ENCODE measurements around the gene SERTAD4. TPM values are rescaled to one million over a fixed set of nuclear protein-coding genes. Genes with fewer than 3 reads are reported as not detected.
A peak's percentile ranks its signal among the peaks of the same experiment; 100 is the strongest.
"Not testable (repeated sequence)": the region's sequence is repeated elsewhere in the genome, so short reads cannot be mapped to it uniquely, and the experiment has no call there.

The SERTAD4 gene
- not detected in 2 replicates for total RNA-seq

GRCh38 chr1:210232511-210233215 is at the start of gene SERTAD4:
Gene SERTAD4, plus strand, starts transcription at chr1:210232796. Its CDS starts 5,165 bp downstream, at chr1:210237961.
- Mint-ChIP-seq H3K9me3 (no peaks in the 10 kb centered on the region), H3K27ac (no peak within 1 kb of the TSS), H3K27me3 (ENCODE audit: low read depth) (peaks cover 57% of the 10 kb centered on the region), H3K4me3 (ENCODE audit: low read depth) (peak within 1 kb of the TSS; percentile 44), H3K4me1 (ENCODE audit: low read depth) (peaks cover 8% of the 10 kb centered on the region), H3K36me3 (ENCODE audit: low read depth) (no peaks in the 10 kb centered on the region)
- no peak for DNase-seq (ENCODE audit: low spot score)
- intact Hi-C loops (cut with micrococcal nuclease): no loop called here

GRCh38 chr1:210185063-210185462 is 47.5 kb upstream of the SERTAD4 start:
- H3K4me3 Mint-ChIP-seq (ENCODE audit: low read depth): no peak overlapping the region
- H3K9me3 Mint-ChIP-seq: no peaks in the 10 kb centered on the region
- no peaks in the 10 kb centered on the region for H3K4me1 Mint-ChIP-seq (ENCODE audit: low read depth)
- H3K27me3 Mint-ChIP-seq (ENCODE audit: low read depth): peaks cover 3% of the 10 kb centered on the region
- intact Hi-C loops (cut with micrococcal nuclease): no loop called here
- no peaks in the 10 kb centered on the region for H3K36me3 Mint-ChIP-seq (ENCODE audit: low read depth)
- DNase-seq (ENCODE audit: low spot score): no peak
- no peak overlapping the region for H3K27ac Mint-ChIP-seq

GRCh38 chr1:210187849-210188606 is 44.6 kb upstream of the SERTAD4 start:
- H3K4me1 Mint-ChIP-seq (ENCODE audit: low read depth); DNase-seq (ENCODE audit: low spot score); H3K27me3 Mint-ChIP-seq (ENCODE audit: low read depth); intact Hi-C loops (cut with micrococcal nuclease); H3K36me3 Mint-ChIP-seq (ENCODE audit: low read depth); H3K27ac Mint-ChIP-seq; H3K4me3 Mint-ChIP-seq (ENCODE audit: low read depth); H3K9me3 Mint-ChIP-seq: not testable (repeated sequence)

- H3K4me3 Mint-ChIP-seq (ENCODE audit: low read depth): no peak overlapping the region
- H3K27me3 Mint-ChIP-seq (ENCODE audit: low read depth): no peaks in the 10 kb centered on the region
- no peaks in the 10 kb centered on the region for H3K4me1 Mint-ChIP-seq (ENCODE audit: low read depth)
- no peaks in the 10 kb centered on the region for H3K9me3 Mint-ChIP-seq
- intact Hi-C loops (cut with micrococcal nuclease): no loop called here
- H3K36me3 Mint-ChIP-seq (ENCODE audit: low read depth): no peaks in the 10 kb centered on the region
- no peak overlapping the region for H3K27ac Mint-ChIP-seq
- DNase-seq (ENCODE audit: low spot score): no peak
These were observed 43.2 kb upstream of the SERTAD4 start for GRCh38 chr1:210189426-210189825.

GRCh38 chr1:210195635-210196160 is 36.9 kb upstream of the SERTAD4 start:
- Mint-ChIP-seq H3K36me3 (ENCODE audit: low read depth) (no peaks in the 10 kb centered on the region), H3K27me3 (ENCODE audit: low read depth) (no peaks in the 10 kb centered on the region), H3K4me1 (ENCODE audit: low read depth) (no peaks in the 10 kb centered on the region), H3K27ac (no peak overlapping the region), H3K4me3 (ENCODE audit: low read depth) (no peak overlapping the region), H3K9me3 (no peaks in the 10 kb centered on the region)
- intact Hi-C loops (cut with micrococcal nuclease): no loop called here
- no peak for DNase-seq (ENCODE audit: low spot score)

- H3K27ac Mint-ChIP-seq; H3K4me3 Mint-ChIP-seq (ENCODE audit: low read depth); H3K4me1 Mint-ChIP-seq (ENCODE audit: low read depth); H3K36me3 Mint-ChIP-seq (ENCODE audit: low read depth); DNase-seq (ENCODE audit: low spot score); intact Hi-C loops (cut with micrococcal nuclease); H3K27me3 Mint-ChIP-seq (ENCODE audit: low read depth); H3K9me3 Mint-ChIP-seq: not testable (repeated sequence)
These were observed 36.3 kb upstream of the SERTAD4 start for GRCh38 chr1:210196266-210196665.

GRCh38 chr1:210198840-210199239 is 33.8 kb upstream of the SERTAD4 start:
- H3K9me3 Mint-ChIP-seq: no peaks in the 10 kb centered on the region
- H3K4me3 Mint-ChIP-seq (ENCODE audit: low read depth): no peak overlapping the region
- no peaks in the 10 kb centered on the region for H3K27me3 Mint-ChIP-seq (ENCODE audit: low read depth)
- no peak for DNase-seq (ENCODE audit: low spot score)
- H3K27ac Mint-ChIP-seq: no peak overlapping the region
- intact Hi-C loops (cut with micrococcal nuclease): no loop called here
- no peaks in the 10 kb centered on the region for H3K4me1 Mint-ChIP-seq (ENCODE audit: low read depth)
- no peaks in the 10 kb centered on the region for H3K36me3 Mint-ChIP-seq (ENCODE audit: low read depth)

GRCh38 chr1:210200124-210200736 is 32.4 kb upstream of the SERTAD4 start:
- Mint-ChIP-seq H3K4me1 (ENCODE audit: low read depth) (no peaks in the 10 kb centered on the region), H3K9me3 (no peaks in the 10 kb centered on the region), H3K4me3 (ENCODE audit: low read depth) (no peak overlapping the region), H3K27me3 (ENCODE audit: low read depth) (no peaks in the 10 kb centered on the region), H3K36me3 (ENCODE audit: low read depth) (no peaks in the 10 kb centered on the region), H3K27ac (no peak overlapping the region)
- intact Hi-C loops (cut with micrococcal nuclease): no loop called here
- no peak for DNase-seq (ENCODE audit: low spot score)

- H3K27ac Mint-ChIP-seq: no peak overlapping the region
- no peaks in the 10 kb centered on the region for H3K4me1 Mint-ChIP-seq (ENCODE audit: low read depth)
- DNase-seq (ENCODE audit: low spot score): no peak
- H3K9me3 Mint-ChIP-seq: no peaks in the 10 kb centered on the region
- no peaks in the 10 kb centered on the region for H3K27me3 Mint-ChIP-seq (ENCODE audit: low read depth)
- H3K36me3 Mint-ChIP-seq (ENCODE audit: low read depth): no peaks in the 10 kb centered on the region
- H3K4me3 Mint-ChIP-seq (ENCODE audit: low read depth): no peak overlapping the region
- intact Hi-C loops (cut with micrococcal nuclease): no loop called here
These were observed 30.9 kb upstream of the SERTAD4 start for GRCh38 chr1:210201681-210202080.

GRCh38 chr1:210207597-210208450 is 24.8 kb upstream of the SERTAD4 start:
- Mint-ChIP-seq H3K9me3 (no peaks in the 10 kb centered on the region), H3K27ac (no peak overlapping the region), H3K36me3 (ENCODE audit: low read depth) (no peaks in the 10 kb centered on the region), H3K27me3 (ENCODE audit: low read depth) (peaks cover 8% of the 10 kb centered on the region), H3K4me1 (ENCODE audit: low read depth) (no peaks in the 10 kb centered on the region), H3K4me3 (ENCODE audit: low read depth) (no peak overlapping the region)
- intact Hi-C loops (cut with micrococcal nuclease): no loop called here
- DNase-seq (ENCODE audit: low spot score): no peak

GRCh38 chr1:210213335-210213734 is 19.3 kb upstream of the SERTAD4 start:
- Mint-ChIP-seq H3K4me3 (ENCODE audit: low read depth) (no peak overlapping the region), H3K27me3 (ENCODE audit: low read depth) (peaks cover 8% of the 10 kb centered on the region), H3K27ac (no peak overlapping the region), H3K4me1 (ENCODE audit: low read depth) (no peaks in the 10 kb centered on the region), H3K9me3 (no peaks in the 10 kb centered on the region), H3K36me3 (ENCODE audit: low read depth) (no peaks in the 10 kb centered on the region)
- intact Hi-C loops (cut with micrococcal nuclease): no loop called here
- DNase-seq (ENCODE audit: low spot score): no peak

- Mint-ChIP-seq H3K27ac (no peak overlapping the region), H3K4me3 (ENCODE audit: low read depth) (no peak overlapping the region), H3K27me3 (ENCODE audit: low read depth) (peaks cover 12% of the 10 kb centered on the region), H3K9me3 (no peaks in the 10 kb centered on the region), H3K4me1 (ENCODE audit: low read depth) (no peaks in the 10 kb centered on the region), H3K36me3 (ENCODE audit: low read depth) (no peaks in the 10 kb centered on the region)
- DNase-seq (ENCODE audit: low spot score): no peak
- intact Hi-C loops (cut with micrococcal nuclease): no loop called here
These were observed 17.8 kb upstream of the SERTAD4 start for GRCh38 chr1:210214573-210215409.
